Measurements from ENCODE around the gene GRID1.

GRCh38 chr10:85788570-85788969 lies 578.0 kb downstream of the GRID1 start:
- TF ChIP-seq, protein P1, sequence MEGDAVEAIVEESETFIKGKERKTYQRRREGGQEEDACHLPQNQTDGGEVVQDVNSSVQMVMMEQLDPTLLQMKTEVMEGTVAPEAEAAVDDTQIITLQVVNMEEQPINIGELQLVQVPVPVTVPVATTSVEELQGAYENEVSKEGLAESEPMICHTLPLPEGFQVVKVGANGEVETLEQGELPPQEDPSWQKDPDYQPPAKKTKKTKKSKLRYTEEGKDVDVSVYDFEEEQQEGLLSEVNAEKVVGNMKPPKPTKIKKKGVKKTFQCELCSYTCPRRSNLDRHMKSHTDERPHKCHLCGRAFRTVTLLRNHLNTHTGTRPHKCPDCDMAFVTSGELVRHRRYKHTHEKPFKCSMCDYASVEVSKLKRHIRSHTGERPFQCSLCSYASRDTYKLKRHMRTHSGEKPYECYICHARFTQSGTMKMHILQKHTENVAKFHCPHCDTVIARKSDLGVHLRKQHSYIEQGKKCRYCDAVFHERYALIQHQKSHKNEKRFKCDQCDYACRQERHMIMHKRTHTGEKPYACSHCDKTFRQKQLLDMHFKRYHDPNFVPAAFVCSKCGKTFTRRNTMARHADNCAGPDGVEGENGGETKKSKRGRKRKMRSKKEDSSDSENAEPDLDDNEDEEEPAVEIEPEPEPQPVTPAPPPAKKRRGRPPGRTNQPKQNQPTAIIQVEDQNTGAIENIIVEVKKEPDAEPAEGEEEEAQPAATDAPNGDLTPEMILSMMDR (IDR thresholded peaks at IDR 0.05; ENCODE audit: insufficient read depth, low read depth, low read length): no peak
- no peak for TF ChIP-seq EZH2 (IDR thresholded peaks at IDR 0.05; ENCODE audit: insufficient read depth, low read length)
